Upper lobe of left lung (tissue), 6 donors: ENCODE data around the gene PELI2. TPM values are rescaled to one million over a fixed set of nuclear protein-coding genes. Genes with fewer than 3 reads are reported as not detected.

Source experiments
- ATAC-seq, 2 donors: fragments of 200-7000 bp; cut with Tn5 transposase; one replicate each; pipeline ENCODE4 v1.9.1; 2022; ENCODE audit warnings: mild to moderate bottlenecking in 2 of 2, moderate library complexity in 2 of 2; ENCODE audit not compliant: low FRiP score in 2 of 2
- DNase-seq, 2 donors: peaks; one replicate each; pipeline ENCODE4 v3.0.0-alpha.2; 2019 to 2020
- H3K27ac ChIP-seq, 4 donors: fragments of 200-600 bp; sonication (generic); one replicate each; pipeline ENCODE4 v1.5.1; 2016 to 2019
- H3K27me3 ChIP-seq, 4 donors: fragments of 200-600 bp; sonication (generic); one replicate each; pipeline ENCODE4 v1.5.1; 2017 to 2019
- H3K36me3 ChIP-seq, 4 donors: fragments of 200-600 bp; sonication (generic); one replicate each; pipeline ENCODE4 v1.5.1; 2016 to 2019
- H3K4me1 ChIP-seq, 4 donors: fragments of 200-600 bp; sonication (generic); one replicate each; pipeline ENCODE4 v1.5.1; 2018 to 2019
- H3K4me3 ChIP-seq, 4 donors: fragments of 200-600 bp; sonication (generic); one replicate each; pipeline ENCODE4 v1.5.1; 2017 to 2019; ENCODE audit warnings: mild to moderate bottlenecking in 2 of 4, moderate library complexity in 1 of 4
- H3K9me3 ChIP-seq, 4 donors: fragments of 200-600 bp; sonication (generic); one replicate each; pipeline ENCODE4 v1.5.1; 2018 to 2019
- EP300 ChIP-seq, 4 donors: sonication (generic); formaldehyde crosslinking; IDR thresholded peaks; one replicate each; pipeline ENCODE4 v1.5.1; 2017; ENCODE audit warnings: antibody characterized with exemption in 4 of 4, control low read depth in 2 of 4
- POLR2A ChIP-seq, 4 donors: fragments of 450-650 bp; IDR thresholded peaks; one replicate each; pipeline ENCODE4 v1.5.1; 2016 to 2017; ENCODE audit warnings: antibody characterized with exemption in 4 of 4, mild to moderate bottlenecking in 2 of 4
- POLR2AphosphoS5 ChIP-seq, 2 donors: sonication (generic); formaldehyde crosslinking; IDR thresholded peaks; one replicate each; pipeline ENCODE4 v1.5.1; 2017; ENCODE audit warnings: antibody characterized with exemption in 2 of 2
- WGBS, 2 donors: methylation state at CpG; one replicate each; pipeline ENCODE4 v1.1.5; 2017 to 2018; 5-methylcytosine and 5-hydroxymethylcytosine counted together
- total RNA-seq, 6 donors: library from RNA; depleted of rRNA in 4 of 6; stranded (reverse); fragments of >200 nt in 4 of 6; gene quantifications; one replicate each; pipeline versions ENCODE4 v1.1.0 to v1.2.1, GENCODE V29; 2016 to 2021
- TF ChIP-seq, protein P1 (sequence below), 6 experiments: fragments of 450-650 bp in 4 of 6; fragments of 200-600 bp in 2 of 6; sonication (generic) in 2 of 6; IDR thresholded peaks; one replicate each; pipeline ENCODE4 v1.5.1; 2016 to 2019; ENCODE audit warnings: antibody characterized with exemption in 6 of 6
- donor health status: DM: no; HTN: no; CAD: no; lungs with moderate emphysema.
- donor health status: DM: no; HTN: yes; CAD: no; lungs with severe emphysema.

Gene PELI2
- total RNA-seq, 6 donors from 2014 or later: 9.0 to 21.6 (median 17.9) TPM

DNA sequence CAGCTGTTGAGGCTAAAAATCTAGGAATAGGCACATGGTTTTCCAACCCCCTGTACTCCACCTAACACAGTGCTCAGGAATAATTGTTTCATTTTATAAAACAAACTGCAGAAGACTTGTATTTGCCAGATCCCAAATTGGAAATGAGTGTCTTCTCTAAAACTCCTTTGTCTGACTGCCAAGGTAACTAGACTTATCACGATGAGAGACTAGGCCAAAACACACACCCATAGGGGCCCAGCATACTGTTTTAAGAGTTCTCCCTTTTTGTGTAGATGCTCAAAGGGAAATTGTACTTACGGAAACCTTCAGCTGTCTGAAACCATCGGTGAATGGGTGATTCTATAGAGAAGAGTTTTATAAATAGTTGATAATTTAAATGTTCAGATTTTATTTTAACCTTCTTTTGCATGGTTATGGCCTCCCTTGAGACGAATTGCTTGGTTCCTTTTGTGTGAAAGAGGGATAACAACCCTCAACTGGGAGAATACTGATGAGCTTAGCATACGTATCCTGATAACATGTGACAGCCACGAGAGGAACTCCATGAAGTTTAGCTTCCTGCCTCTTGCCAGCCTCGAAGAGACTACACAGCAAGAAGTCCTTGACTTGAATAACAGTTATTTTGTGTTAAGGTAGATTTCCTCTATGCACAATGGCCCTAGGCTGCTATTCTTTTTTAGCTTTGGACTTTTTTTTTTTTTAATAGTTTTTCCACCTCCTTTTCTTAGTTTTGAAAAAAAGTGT is 103.3 kb downstream of the PELI2 start:
- no peak for TF ChIP-seq POLR2A (IDR thresholded peaks at IDR 0.05)
- no peak for TF ChIP-seq EP300 (IDR thresholded peaks at IDR 0.05)
- TF ChIP-seq, protein P1, sequence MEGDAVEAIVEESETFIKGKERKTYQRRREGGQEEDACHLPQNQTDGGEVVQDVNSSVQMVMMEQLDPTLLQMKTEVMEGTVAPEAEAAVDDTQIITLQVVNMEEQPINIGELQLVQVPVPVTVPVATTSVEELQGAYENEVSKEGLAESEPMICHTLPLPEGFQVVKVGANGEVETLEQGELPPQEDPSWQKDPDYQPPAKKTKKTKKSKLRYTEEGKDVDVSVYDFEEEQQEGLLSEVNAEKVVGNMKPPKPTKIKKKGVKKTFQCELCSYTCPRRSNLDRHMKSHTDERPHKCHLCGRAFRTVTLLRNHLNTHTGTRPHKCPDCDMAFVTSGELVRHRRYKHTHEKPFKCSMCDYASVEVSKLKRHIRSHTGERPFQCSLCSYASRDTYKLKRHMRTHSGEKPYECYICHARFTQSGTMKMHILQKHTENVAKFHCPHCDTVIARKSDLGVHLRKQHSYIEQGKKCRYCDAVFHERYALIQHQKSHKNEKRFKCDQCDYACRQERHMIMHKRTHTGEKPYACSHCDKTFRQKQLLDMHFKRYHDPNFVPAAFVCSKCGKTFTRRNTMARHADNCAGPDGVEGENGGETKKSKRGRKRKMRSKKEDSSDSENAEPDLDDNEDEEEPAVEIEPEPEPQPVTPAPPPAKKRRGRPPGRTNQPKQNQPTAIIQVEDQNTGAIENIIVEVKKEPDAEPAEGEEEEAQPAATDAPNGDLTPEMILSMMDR (IDR thresholded peaks at IDR 0.05): no peak
- Histone ChIP-seq H3K4me1 (peaks cover 23 to 36% (median 25%) of the 10 kb centered on the region in 4 donors), H3K9me3 (no peaks in the 10 kb centered on the region), H3K27me3 (no peaks in the 10 kb centered on the region), H3K4me3 (no peak overlapping the region), H3K36me3 (no peaks in the 10 kb centered on the region), H3K27ac (no peak overlapping the region)
- DNase-seq (no peak), ATAC-seq (no peak)
- WGBS, 2 donors: 65 to 69% methylated on average over 7 of the region's 7 CpGs

DNA sequence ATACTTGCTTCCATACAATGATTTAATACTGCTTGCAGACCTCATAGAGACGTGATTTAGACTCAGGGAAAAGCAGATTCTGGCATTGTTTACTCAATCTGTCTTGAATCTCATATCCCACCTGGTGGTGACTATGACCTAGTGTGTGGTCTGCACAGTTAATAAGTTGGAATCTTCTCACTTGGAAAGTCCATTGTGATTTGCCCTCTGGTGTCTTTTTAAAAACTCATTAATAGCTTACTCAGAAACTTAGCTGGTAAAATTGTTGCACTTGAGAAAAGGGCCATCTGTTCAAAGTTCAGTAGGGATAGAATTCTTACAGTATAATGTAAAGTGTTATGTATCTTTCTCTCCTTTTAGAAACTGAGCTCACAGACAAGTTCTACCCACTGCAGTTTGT is 106.0 kb downstream of the PELI2 start:
- H3K4me3 ChIP-seq: no peak overlapping the region
- no peaks in the 10 kb centered on the region for H3K9me3 ChIP-seq
- peaks cover 11 to 22% (median 15%) of the 10 kb centered on the region in 4 donors for H3K4me1 ChIP-seq
- DNase-seq: no peak
- H3K27me3 ChIP-seq: no peaks in the 10 kb centered on the region
- H3K27ac ChIP-seq: no peak overlapping the region
- no peaks in the 10 kb centered on the region for H3K36me3 ChIP-seq
- TF ChIP-seq, protein P1 (IDR thresholded peaks at IDR 0.05): no peak
- no peak for TF ChIP-seq EP300 (IDR thresholded peaks at IDR 0.05)
- no peak for TF ChIP-seq POLR2AphosphoS5 (IDR thresholded peaks at IDR 0.05)
- TF ChIP-seq POLR2A (IDR thresholded peaks at IDR 0.05): no peak
- no peak for ATAC-seq
- WGBS, 2 donors: 67 to 81% methylated on average over 1 of the region's 1 CpG

DNA sequence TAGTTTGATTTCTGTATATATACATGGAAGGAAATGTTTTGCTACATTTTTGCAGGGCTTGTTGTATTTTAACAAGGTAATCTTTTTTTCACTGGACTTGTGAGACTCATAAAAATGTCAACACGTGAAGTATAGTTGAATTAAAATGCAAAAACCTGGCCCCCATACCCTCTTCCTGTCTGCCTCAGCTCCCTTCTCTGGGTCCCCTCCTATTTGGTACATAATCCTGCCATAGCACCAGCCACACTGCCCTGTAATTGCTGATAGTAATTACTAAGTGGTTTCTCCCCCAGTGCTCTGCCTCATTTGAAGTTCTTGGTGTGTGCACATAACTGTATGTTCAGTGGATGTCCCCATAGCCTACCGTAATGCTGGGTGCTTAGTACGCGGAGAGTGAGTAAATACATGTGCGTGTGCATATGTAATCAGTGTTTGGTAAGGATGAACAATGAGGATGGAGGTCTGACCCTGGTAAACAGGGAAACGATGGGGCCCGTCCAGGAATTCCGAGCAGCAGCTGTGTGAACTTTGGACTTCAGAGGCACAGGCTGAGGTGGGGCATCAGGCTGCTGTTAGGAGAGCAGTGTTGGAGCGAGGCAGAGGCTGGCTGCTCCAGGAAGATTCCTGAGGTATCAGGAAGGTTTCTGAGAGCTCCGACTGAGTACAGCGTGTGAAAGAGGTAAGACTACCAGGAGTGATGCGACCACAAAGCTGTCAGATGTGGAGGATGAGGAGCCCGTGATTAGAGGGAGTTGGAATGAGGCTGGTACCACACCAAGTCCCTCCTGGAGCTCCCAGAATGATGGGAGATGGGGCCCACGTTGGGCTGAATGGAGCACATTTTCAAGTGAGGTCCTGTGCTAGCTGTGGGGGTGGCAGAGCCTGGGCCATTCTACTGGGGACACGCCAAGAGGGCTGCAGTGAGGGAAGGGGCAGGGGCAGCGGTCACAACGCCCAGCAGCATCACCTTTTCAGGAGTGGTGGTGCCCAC is 106.8 kb downstream of the PELI2 start:
- Histone ChIP-seq H3K4me3 (no peak overlapping the region), H3K36me3 (no peaks in the 10 kb centered on the region), H3K4me1 (peaks cover 3 to 15% (median 8%) of the 10 kb centered on the region in 4 donors), H3K27ac (no peak overlapping the region), H3K27me3 (no peaks in the 10 kb centered on the region), H3K9me3 (no peaks in the 10 kb centered on the region)
- TF ChIP-seq EP300 (IDR thresholded peaks at IDR 0.05) (no peak), POLR2A (IDR thresholded peaks at IDR 0.05) (no peak), POLR2AphosphoS5 (IDR thresholded peaks at IDR 0.05) (no peak)
- TF ChIP-seq, protein P1 (IDR thresholded peaks at IDR 0.05): no peak
- ATAC-seq (peak in 1 of 2 donors; percentile 19), DNase-seq (peak in 1 of 2 donors; percentile 19)
- WGBS, 2 donors: 90 to 92% methylated on average over 17 of the region's 17 CpGs

DNA sequence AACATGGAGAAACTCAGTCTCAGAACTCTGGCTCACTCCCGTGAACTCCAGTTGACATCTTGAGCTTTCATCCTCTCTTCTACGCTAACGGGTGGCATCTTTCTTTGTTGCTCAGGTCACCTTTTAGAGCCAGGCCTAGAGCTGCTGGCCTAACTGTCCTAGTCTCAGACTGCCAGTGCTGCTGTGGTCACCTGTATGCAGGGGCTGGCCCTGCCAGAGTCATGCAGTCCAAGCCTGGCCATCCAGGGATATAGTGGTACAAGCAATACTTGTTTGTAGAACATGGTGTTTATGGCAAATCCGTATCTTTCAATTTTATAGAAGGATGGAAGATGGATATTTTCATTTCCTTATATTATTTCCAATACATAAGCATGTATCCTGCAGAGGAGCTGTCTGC is 117.2 kb downstream of the PELI2 start:
- Histone ChIP-seq H3K4me1 (no peaks in the 10 kb centered on the region), H3K36me3 (no peaks in the 10 kb centered on the region), H3K27me3 (no peaks in the 10 kb centered on the region), H3K9me3 (no peaks in the 10 kb centered on the region), H3K27ac (no peak overlapping the region), H3K4me3 (no peak overlapping the region)
- no peak for TF ChIP-seq POLR2AphosphoS5 (IDR thresholded peaks at IDR 0.05)
- no peak for TF ChIP-seq EP300 (IDR thresholded peaks at IDR 0.05)
- TF ChIP-seq POLR2A (IDR thresholded peaks at IDR 0.05): no peak
- TF ChIP-seq, protein P1 (IDR thresholded peaks at IDR 0.05): no peak
- DNase-seq (no peak), ATAC-seq (no peak)
- WGBS, 2 donors: 80 to 90% methylated on average over 4 of the region's 4 CpGs
